GM12874 (cell line): ENCODE measurements around the gene P2RY2.

Experiments used
- CTCF ChIP-seq: IDR thresholded peaks from 2 replicates; pipeline ENCODE4 v1.5.1; 2011; ENCODE audit warnings: low read depth, mild to moderate bottlenecking, control low read depth, low read length, moderate library complexity; ENCODE audit not compliant: insufficient read depth

P2RY2 gene

GRCh38 chr11:73174495-73174791 lies 43.6 kb upstream of the P2RY2 start:
- no peak for TF ChIP-seq CTCF

- no peak for TF ChIP-seq CTCF
Observed at GRCh38 chr11:73175551-73176144, 42.4 kb upstream of the P2RY2 start.

- no peak for TF ChIP-seq CTCF
Observed at GRCh38 chr11:73176145-73176873, 41.8 kb upstream of the P2RY2 start.

- TF ChIP-seq CTCF: no peak
Observed at GRCh38 chr11:73176874-73177155, 41.3 kb upstream of the P2RY2 start.

- TF ChIP-seq CTCF: no peak
Observed at GRCh38 chr11:73177380-73177777, 40.7 kb upstream of the P2RY2 start.

GRCh38 chr11:73177778-73178539 lies 40.1 kb upstream of the P2RY2 start:
- peak; percentile 78 for TF ChIP-seq CTCF

- no peak for TF ChIP-seq CTCF
Observed at GRCh38 chr11:73178681-73179080, 39.4 kb upstream of the P2RY2 start.
